ENCODE measurements around the gene IL6ST.

- TF ChIP-seq CTCF (conservative IDR thresholded peaks at IDR 0.05), result no peak
- no peak for TF ChIP-seq EZH2 (IDR thresholded peaks at IDR 0.05; ENCODE audit: low read depth)
Observed at GRCh38 chr5:55935371-55935770, 59.4 kb downstream of the IL6ST start.

All from PC-9 (cell line).